Omental fat pad (tissue), 4 donors: ENCODE results near the gene SLC35A3. TPM values are rescaled to one million over a fixed set of nuclear protein-coding genes. Genes with fewer than 3 reads are reported as not detected.

ENCODE experiments used
- ATAC-seq: fragments of 150-250 bp; one replicate; pipeline ENCODE4 v1.9.1; 2016; ENCODE audit warnings: mild to moderate bottlenecking, moderate library complexity; ENCODE audit not compliant: low FRiP score
- DNase-seq: peaks from one replicate; pipeline ENCODE4 v3.0.0-alpha.2; 2019; ENCODE audit warnings: low spot score
- CTCF ChIP-seq, 3 donors: fragments of 450-650 bp; IDR thresholded peaks; one replicate each; pipeline ENCODE4 v1.5.1; 2016 to 2017; ENCODE audit warnings: antibody characterized with exemption in 3 of 3, mild to moderate bottlenecking in 3 of 3, moderate library complexity in 2 of 3
- total RNA-seq, 4 donors: library from RNA; depleted of rRNA; stranded (reverse); fragments of >200 nt; gene quantifications; one replicate each; pipeline ENCODE4 v1.1.0, GENCODE V29; 2016

The SLC35A3 gene
- total RNA-seq, 4 donors from 2014 or later = 16.6 to 30.6 (median 18.3) TPM

DNA sequence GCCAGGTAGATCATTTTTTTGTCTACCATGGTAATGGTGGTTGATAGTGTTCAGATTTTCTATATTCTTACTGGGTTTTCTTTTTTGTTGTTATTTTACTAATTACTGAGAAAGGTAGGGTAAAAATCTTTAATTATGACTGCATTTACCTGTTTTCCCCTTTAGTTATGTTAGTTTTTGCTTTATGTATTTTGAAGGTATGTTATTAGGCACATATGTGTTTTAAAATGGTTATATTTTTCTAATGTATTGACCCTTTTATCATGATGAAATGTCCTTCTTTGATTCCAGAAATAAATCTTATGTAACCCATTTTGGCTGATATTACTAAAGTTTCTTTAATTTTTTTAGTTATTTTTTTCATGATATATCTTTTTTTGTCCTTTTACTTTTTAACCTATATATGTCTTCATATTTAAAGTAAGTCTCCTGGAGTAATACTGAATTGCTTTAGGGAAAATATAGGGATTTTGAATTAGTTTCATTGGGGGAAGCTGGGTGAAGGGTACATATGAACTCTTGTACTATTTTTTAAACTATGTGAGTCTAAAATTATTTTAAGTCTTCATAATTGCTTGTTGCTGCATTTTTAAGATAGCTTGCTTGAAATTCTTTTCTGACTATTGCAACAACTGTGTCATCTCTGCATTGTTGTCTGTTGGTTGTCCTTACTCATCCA, 22.4 kb downstream of the SLC35A3 start:
- TF ChIP-seq CTCF (IDR thresholded peaks at IDR 0.05) = no peak
- no peak for DNase-seq
- no peak for ATAC-seq

DNA sequence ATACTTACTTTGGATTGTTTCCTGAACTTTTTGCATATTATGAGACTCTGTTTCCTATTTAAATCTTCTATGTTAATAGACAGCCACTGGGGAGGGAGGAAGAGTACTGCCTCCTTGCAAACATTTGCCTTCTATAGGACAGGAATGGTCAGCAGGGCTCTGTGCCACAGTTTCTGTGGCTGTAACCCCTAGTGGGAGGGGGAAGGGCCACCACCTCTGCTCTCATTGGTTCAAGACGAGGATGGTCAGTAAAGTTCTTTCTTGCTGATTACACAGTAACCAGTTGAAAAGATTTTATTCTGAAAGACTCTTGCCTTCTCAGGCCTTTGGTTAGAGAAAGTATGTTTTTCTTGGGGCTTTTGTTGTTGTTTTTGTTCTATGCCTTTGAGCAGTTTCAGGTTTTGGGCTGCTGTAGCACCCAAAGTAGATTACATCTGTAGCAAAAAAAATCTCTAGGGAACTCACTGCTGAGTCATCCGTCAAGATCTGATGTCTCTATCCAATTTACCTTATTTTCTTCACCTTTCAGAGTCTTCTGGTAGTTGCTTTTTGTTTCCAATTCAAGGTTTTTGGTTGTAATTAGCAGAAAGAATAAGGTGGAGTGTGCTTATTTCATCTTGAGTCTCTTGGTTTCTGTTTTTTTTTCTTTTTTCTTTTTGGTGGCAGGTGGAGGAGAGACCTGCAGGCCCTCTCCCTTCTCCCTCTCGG, 23.1 kb downstream of the SLC35A3 start:
- no peak for TF ChIP-seq CTCF (IDR thresholded peaks at IDR 0.05)
- DNase-seq = no peak
- no peak for ATAC-seq

DNA sequence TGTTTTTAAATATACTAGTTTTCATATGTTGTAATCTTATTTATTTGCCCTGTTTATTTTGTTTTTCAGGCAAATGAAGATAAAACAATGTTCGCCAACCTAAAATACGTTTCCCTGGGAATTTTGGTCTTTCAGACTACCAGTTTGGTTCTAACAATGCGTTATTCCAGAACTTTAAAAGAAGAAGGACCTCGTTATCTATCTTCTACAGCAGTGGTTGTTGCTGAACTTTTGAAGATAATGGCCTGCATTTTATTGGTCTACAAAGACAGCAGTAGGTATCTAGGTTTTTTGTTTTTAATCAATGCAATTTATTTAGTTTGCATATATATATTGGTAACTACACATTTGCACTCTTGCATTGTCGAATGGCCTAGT, 23.7 kb downstream of the SLC35A3 start:
- no peak for DNase-seq
- ATAC-seq = no peak
- no peak for TF ChIP-seq CTCF (IDR thresholded peaks at IDR 0.05)

DNA sequence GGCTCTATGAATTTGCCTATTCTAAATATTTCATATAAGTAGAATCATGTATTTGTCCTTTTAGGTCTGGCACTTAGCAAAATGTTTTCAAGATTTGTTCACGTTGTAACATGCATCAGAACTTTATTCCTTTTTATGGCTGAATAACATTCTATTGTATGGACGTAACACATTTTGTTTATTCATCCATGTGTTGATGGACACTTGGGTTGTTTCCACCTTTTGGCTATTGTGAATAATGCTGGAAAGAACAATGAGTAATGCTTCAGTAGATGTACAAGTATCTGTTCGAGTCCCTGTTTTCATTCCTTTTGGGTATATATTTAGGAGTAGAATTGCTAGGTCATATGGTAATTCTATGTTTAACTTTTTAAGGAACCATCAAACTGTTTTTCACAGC, 24.7 kb downstream of the SLC35A3 start:
- ATAC-seq (no peak), DNase-seq (no peak)
- no peak for TF ChIP-seq CTCF (IDR thresholded peaks at IDR 0.05)

DNA sequence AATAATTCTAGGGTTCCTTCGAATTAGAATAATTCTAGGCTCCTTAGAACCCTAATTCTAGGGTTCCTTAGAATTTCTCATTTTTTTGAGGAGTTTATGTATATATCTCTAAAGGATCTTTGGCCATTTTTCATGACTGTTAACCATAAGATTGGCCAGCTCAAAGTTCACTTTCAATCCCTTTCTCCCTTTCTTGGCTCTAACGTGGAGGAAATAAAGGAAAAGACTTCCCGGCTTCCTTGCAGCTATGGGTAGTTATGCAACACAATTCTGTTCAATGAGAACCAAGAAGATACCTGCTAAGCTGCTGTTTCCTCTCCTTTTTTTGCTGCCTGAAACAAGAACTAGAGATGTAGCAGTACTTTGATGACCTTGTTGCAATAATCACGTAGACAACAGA, 27.2 kb downstream of the SLC35A3 start:
- ATAC-seq = no peak
- no peak for TF ChIP-seq CTCF (IDR thresholded peaks at IDR 0.05)
- DNase-seq = no peak

GRCh38 chr1:100001462-100001861, 31.7 kb downstream of the SLC35A3 start:
- DNase-seq = no peak
- no peak for ATAC-seq
- TF ChIP-seq CTCF (IDR thresholded peaks at IDR 0.05) = no peak

DNA sequence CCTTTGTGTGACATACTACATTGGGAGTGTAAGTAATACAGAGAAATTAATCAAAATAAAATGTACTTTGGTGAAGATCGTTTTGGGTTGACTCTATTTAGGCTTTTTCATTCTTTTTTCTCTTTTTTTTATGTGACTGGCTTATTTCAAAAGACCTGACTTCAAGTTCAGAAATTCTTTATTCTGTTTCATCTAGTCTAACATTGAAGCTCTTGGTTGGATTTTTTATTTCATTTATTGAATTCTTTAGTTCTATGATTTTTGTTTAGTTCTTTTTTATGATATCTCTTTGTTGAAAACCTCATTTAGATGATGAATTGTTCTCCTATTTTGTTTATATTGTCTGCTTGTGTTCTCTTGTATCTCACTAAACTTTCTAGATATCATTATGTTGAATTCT, 35.6 kb downstream of the SLC35A3 start:
- DNase-seq = no peak
- no peak for ATAC-seq
- no peak for TF ChIP-seq CTCF (IDR thresholded peaks at IDR 0.05)
